Suprapubic skin (tissue), 4 donors: ENCODE measurements around the gene SLC35C1. TPM values are rescaled to one million over a fixed set of nuclear protein-coding genes. Genes with fewer than 3 reads are reported as not detected.

Experiments
- DNase-seq, 2 donors: peaks; one replicate each; pipeline ENCODE4 v3.0.0-alpha.2; 2019; ENCODE audit warnings: low spot score in 2 of 2
- H3K27ac ChIP-seq: fragments of 200-600 bp; sonication (generic); one replicate; pipeline ENCODE4 v1.5.1; 2019
- H3K27me3 ChIP-seq: fragments of 200-600 bp; sonication (generic); one replicate; pipeline ENCODE4 v1.5.1; 2019
- H3K36me3 ChIP-seq: fragments of 200-600 bp; sonication (generic); one replicate; pipeline ENCODE4 v1.5.1; 2019
- H3K4me1 ChIP-seq: fragments of 200-600 bp; sonication (generic); one replicate; pipeline ENCODE4 v1.5.1; 2019
- H3K4me3 ChIP-seq: fragments of 200-600 bp; sonication (generic); one replicate; pipeline ENCODE4 v1.5.1; 2019; ENCODE audit warnings: mild to moderate bottlenecking
- H3K9me3 ChIP-seq: fragments of 200-600 bp; sonication (generic); one replicate; pipeline ENCODE4 v1.5.1; 2019
- EP300 ChIP-seq: sonication (generic); formaldehyde crosslinking; IDR thresholded peaks from one replicate; pipeline ENCODE4 v1.6.1; 2017; ENCODE audit warnings: antibody characterized with exemption
- POLR2A ChIP-seq, 2 donors: fragments of 450-650 bp; IDR thresholded peaks; one replicate each; pipeline ENCODE4 v1.6.1; 2017; ENCODE audit warnings: antibody characterized with exemption in 2 of 2, mild to moderate bottlenecking in 2 of 2, moderate library complexity in 2 of 2
- POLR2AphosphoS5 ChIP-seq, 3 donors: sonication (generic); formaldehyde crosslinking; IDR thresholded peaks; one replicate each; pipeline ENCODE4 v1.6.1; 2017; ENCODE audit warnings: antibody characterized with exemption in 3 of 3
- WGBS: methylation state at CpG from one replicate; pipeline ENCODE4 v1.1.5; 2018; 5-methylcytosine and 5-hydroxymethylcytosine counted together
- total RNA-seq, 4 donors: library from RNA; depleted of rRNA; stranded (reverse); fragments of >200 nt; gene quantifications; one replicate each; pipeline ENCODE4 v1.1.0, GENCODE V29; 2016
- TF ChIP-seq, protein P1 (sequence below), 2 donors: fragments of 200-600 bp in 1 of 2; fragments of 450-650 bp in 1 of 2; sonication (generic) in 1 of 2; IDR thresholded peaks; one replicate each; pipeline ENCODE4 v1.5.1; 2016 to 2019; ENCODE audit warnings: antibody characterized with exemption in 2 of 2, mild to moderate bottlenecking in 1 of 2, moderate library complexity in 1 of 2

The SLC35C1 gene
- total RNA-seq: 10 to 100 TPM in 1 of 4 donors, 1 to 10 TPM in 3; 6.7 to 10.1 (median 8.8) TPM

- Histone ChIP-seq H3K4me3 (peak within 1 kb of the TSS; percentile 91), H3K27ac (peak within 1 kb of the TSS; percentile 80), H3K27me3 (no peaks in the 10 kb centered on the region), H3K36me3 (peaks cover 11% of the 10 kb centered on the region), H3K4me1 (peaks cover 46% of the 10 kb centered on the region), H3K9me3 (no peaks in the 10 kb centered on the region)
- TF ChIP-seq, protein P1, sequence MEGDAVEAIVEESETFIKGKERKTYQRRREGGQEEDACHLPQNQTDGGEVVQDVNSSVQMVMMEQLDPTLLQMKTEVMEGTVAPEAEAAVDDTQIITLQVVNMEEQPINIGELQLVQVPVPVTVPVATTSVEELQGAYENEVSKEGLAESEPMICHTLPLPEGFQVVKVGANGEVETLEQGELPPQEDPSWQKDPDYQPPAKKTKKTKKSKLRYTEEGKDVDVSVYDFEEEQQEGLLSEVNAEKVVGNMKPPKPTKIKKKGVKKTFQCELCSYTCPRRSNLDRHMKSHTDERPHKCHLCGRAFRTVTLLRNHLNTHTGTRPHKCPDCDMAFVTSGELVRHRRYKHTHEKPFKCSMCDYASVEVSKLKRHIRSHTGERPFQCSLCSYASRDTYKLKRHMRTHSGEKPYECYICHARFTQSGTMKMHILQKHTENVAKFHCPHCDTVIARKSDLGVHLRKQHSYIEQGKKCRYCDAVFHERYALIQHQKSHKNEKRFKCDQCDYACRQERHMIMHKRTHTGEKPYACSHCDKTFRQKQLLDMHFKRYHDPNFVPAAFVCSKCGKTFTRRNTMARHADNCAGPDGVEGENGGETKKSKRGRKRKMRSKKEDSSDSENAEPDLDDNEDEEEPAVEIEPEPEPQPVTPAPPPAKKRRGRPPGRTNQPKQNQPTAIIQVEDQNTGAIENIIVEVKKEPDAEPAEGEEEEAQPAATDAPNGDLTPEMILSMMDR (IDR thresholded peaks at IDR 0.05): no peak
- TF ChIP-seq POLR2AphosphoS5 (IDR thresholded peaks at IDR 0.05): no peak
- peak in 1 of 2 donors; percentile 77 for TF ChIP-seq POLR2A (IDR thresholded peaks at IDR 0.05)
- DNase-seq: peak; percentile 98
- under 1% methylated on average over 23 of the region's 49 CpGs for WGBS
Observed at GRCh38 chr11:45804761-45805304, at the start of gene SLC35C1. TSS of gene SLC35C1 (plus strand) at chr11:45805149. CDS start at chr11:45805802, 653 bp downstream.

DNA sequence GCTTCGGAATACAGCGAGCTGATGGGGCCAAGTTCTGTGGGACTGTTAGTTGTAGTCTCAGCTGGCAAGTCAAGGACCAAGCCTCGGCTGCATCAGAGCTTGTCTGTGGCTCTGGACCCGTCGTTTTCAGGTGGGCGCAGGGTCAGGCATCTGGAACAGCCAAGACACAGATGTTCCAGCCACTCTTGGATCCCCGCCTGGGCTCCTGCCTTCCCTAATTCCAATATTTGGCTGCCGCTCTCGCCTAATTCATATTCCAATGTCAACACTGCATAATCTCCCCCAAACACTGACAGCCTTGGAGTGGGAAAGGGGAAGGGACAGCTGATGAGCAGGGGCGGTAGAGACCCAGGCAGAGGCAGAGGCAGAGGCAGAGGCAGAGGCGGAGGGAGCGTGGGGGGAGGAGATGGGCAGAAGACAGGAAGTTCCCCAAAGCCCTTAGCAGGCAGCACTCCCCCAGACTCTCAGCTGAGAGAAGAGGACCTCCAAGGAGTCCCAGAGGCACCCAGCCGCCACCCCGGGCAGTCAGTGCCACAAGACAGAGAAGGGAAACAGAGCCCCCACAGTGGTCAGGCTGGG lies 49.6 kb upstream of the SLC35C1 start:
- Histone ChIP-seq H3K4me1 (peaks cover 13% of the 10 kb centered on the region), H3K27me3 (peaks cover 28% of the 10 kb centered on the region), H3K36me3 (no peaks in the 10 kb centered on the region), H3K9me3 (no peaks in the 10 kb centered on the region), H3K27ac (no peak overlapping the region), H3K4me3 (no peak overlapping the region)
- no peak for TF ChIP-seq EP300
- TF ChIP-seq POLR2AphosphoS5 (IDR thresholded peaks at IDR 0.05): no peak
- TF ChIP-seq POLR2A (IDR thresholded peaks at IDR 0.05): no peak
- TF ChIP-seq, protein P1 (IDR thresholded peaks at IDR 0.05): no peak
- 26% methylated on average over 14 of the region's 14 CpGs for whole genome bisulfite sequencing
- no peak for DNase-seq

DNA sequence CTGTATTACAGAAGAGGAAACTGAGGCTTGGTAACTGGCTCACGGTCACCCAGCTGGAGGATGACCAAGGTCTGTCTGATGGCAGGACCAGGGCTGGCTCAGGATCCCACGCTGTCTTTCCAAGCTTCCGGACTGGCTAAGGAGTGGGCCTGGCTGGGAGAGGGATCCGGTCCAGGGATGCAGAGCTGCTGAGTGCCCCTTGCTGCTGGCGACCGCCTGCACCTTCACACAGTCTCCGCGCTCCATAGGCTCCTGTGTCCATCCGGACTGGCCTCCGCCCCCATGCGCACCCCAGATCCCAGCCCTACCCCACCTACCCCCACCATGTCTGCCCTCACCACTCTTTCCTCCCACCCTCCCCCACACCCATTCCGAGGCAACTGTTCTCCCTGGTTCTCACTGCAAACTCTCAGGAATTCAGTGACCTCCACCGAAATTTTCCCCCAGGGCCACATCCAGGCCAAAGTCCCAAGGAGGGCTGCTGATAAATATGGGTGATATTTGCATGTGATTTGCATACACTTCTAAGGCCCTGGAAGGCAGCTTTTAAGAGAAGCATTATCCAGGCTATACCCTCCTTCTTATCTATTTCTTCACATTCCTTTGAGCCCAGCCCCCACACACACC lies 48.5 kb upstream of the SLC35C1 start:
- Histone ChIP-seq H3K4me1 (peaks cover 13% of the 10 kb centered on the region), H3K27me3 (peaks cover 17% of the 10 kb centered on the region), H3K9me3 (no peaks in the 10 kb centered on the region), H3K36me3 (no peaks in the 10 kb centered on the region), H3K4me3 (no peak overlapping the region), H3K27ac (no peak overlapping the region)
- WGBS: 72% methylated on average over 11 of the region's 13 CpGs
- TF ChIP-seq POLR2AphosphoS5 (IDR thresholded peaks at IDR 0.05) (no peak), POLR2A (IDR thresholded peaks at IDR 0.05) (no peak), EP300 (no peak)
- TF ChIP-seq, protein P1 (IDR thresholded peaks at IDR 0.05): no peak
- DNase-seq: no peak

GRCh38 chr11:45757672-45758071 lies 47.3 kb upstream of the SLC35C1 start:
- 78% methylated on average over 7 of the region's 7 CpGs for WGBS
- Histone ChIP-seq H3K27ac (no peak overlapping the region), H3K9me3 (no peaks in the 10 kb centered on the region), H3K27me3 (peaks cover 14% of the 10 kb centered on the region), H3K4me1 (peaks cover 13% of the 10 kb centered on the region), H3K4me3 (no peak overlapping the region), H3K36me3 (no peaks in the 10 kb centered on the region)
- TF ChIP-seq POLR2A (IDR thresholded peaks at IDR 0.05) (no peak), POLR2AphosphoS5 (IDR thresholded peaks at IDR 0.05) (no peak), EP300 (no peak)
- TF ChIP-seq, protein P1 (IDR thresholded peaks at IDR 0.05): no peak
- no peak for DNase-seq

DNA sequence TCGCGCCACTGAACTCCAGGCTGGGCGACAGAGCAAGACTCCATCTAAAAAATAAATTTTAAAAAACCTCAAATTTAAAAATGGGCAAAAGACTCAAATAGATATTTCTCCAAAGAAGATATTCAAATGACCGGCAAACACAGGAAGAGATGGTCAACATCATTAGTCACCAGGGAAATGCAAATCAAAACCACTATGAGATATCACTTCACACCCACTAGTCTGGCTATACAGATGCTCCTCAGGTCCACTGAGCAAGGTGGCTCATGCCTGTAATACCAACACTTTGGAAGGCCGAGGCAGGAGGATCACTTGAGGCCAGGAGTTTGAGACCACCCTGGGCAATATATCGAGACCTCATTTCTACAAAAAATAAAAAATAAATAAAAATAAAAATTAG lies 43.3 kb upstream of the SLC35C1 start:
- Histone ChIP-seq H3K27ac (no peak overlapping the region), H3K4me3 (no peak overlapping the region), H3K36me3 (no peaks in the 10 kb centered on the region), H3K4me1 (no peaks in the 10 kb centered on the region), H3K9me3 (no peaks in the 10 kb centered on the region), H3K27me3 (peaks cover 1% of the 10 kb centered on the region)
- WGBS: 78% methylated on average over 6 of the region's 6 CpGs
- TF ChIP-seq POLR2AphosphoS5 (IDR thresholded peaks at IDR 0.05) (no peak), EP300 (no peak), POLR2A (IDR thresholded peaks at IDR 0.05) (no peak)
- TF ChIP-seq, protein P1 (IDR thresholded peaks at IDR 0.05): no peak
- DNase-seq: no peak
